ENCODE measurements around the gene NME7.
"Not testable (repeated sequence)": the region's sequence is repeated elsewhere in the genome, so short reads cannot be mapped to it uniquely, and the experiment has no call there.

GRCh38 chr1:169408340-169408739, 40.7 kb upstream of the NME7 start:
- TF ChIP-seq, protein P1, sequence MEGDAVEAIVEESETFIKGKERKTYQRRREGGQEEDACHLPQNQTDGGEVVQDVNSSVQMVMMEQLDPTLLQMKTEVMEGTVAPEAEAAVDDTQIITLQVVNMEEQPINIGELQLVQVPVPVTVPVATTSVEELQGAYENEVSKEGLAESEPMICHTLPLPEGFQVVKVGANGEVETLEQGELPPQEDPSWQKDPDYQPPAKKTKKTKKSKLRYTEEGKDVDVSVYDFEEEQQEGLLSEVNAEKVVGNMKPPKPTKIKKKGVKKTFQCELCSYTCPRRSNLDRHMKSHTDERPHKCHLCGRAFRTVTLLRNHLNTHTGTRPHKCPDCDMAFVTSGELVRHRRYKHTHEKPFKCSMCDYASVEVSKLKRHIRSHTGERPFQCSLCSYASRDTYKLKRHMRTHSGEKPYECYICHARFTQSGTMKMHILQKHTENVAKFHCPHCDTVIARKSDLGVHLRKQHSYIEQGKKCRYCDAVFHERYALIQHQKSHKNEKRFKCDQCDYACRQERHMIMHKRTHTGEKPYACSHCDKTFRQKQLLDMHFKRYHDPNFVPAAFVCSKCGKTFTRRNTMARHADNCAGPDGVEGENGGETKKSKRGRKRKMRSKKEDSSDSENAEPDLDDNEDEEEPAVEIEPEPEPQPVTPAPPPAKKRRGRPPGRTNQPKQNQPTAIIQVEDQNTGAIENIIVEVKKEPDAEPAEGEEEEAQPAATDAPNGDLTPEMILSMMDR (IDR thresholded peaks at IDR 0.05) = not testable (repeated sequence)
- not testable (repeated sequence) for TF ChIP-seq POLR2A (IDR thresholded peaks at IDR 0.05)
